Astrocyte (in vitro differentiated cells and primary cell): ENCODE data around the gene GFOD1. TPM values are rescaled to one million over a fixed set of nuclear protein-coding genes. Genes with fewer than 3 reads are reported as not detected.

Experiments used
- DNase-seq: peaks from one replicate; pipeline ENCODE4 v3.0.0-alpha.2; 2010; ENCODE audit warnings: low read depth
- FAIRE-seq: peaks from 2 replicates; lab custom pipeline; 2011; peaks lifted over from hg19 to GRCh38; lab: Jason Lieb, UNC
- H2AFZ ChIP-seq: 2 replicates; pipeline ENCODE4 v1.6.0; 2012; ENCODE audit warnings: low read depth, low read length, inconsistent platforms
- H3K27ac ChIP-seq: 2 replicates; pipeline ENCODE4 v1.5.1; 2011; ENCODE audit warnings: low read depth, low read length, inconsistent platforms
- H3K27me3 ChIP-seq: 2 replicates; pipeline ENCODE4 v1.6.0; 2011; ENCODE audit warnings: low read length, inconsistent platforms; ENCODE audit not compliant: insufficient read depth
- H3K36me3 ChIP-seq: 2 replicates; pipeline ENCODE4 v1.5.1; 2011; ENCODE audit warnings: low read length, inconsistent platforms; ENCODE audit not compliant: insufficient read depth
- H3K4me1 ChIP-seq: 2 replicates; pipeline ENCODE4 v1.5.1; 2011; ENCODE audit warnings: low read length, inconsistent platforms; ENCODE audit not compliant: insufficient read depth
- H3K4me2 ChIP-seq: 2 replicates; pipeline ENCODE4 v1.6.0; 2012; ENCODE audit warnings: low read length, inconsistent platforms
- H3K4me3 ChIP-seq: 2 replicates; pipeline ENCODE4 v1.5.1; 2011; ENCODE audit warnings: low read depth, mild to moderate bottlenecking, low read length, inconsistent platforms; ENCODE audit not compliant: insufficient read depth
- H3K79me2 ChIP-seq: 2 replicates; pipeline ENCODE4 v1.6.0; 2012; ENCODE audit warnings: mild to moderate bottlenecking, low read length, inconsistent platforms; ENCODE audit not compliant: insufficient read depth
- H3K9ac ChIP-seq: 2 replicates; pipeline ENCODE4 v1.6.0; 2012; ENCODE audit warnings: mild to moderate bottlenecking, low read length, inconsistent platforms
- H3K9me3 ChIP-seq: 2 replicates; pipeline ENCODE4 v1.5.1; 2012; ENCODE audit warnings: low read depth, mild to moderate bottlenecking, low read length, inconsistent platforms; ENCODE audit not compliant: insufficient read depth
- H4K20me1 ChIP-seq: 2 replicates; pipeline ENCODE4 v1.6.0; 2012; ENCODE audit warnings: low read length, inconsistent platforms; ENCODE audit not compliant: insufficient read depth
- H3K27ac Mint-ChIP-seq: one replicate; pipeline ENCODE4 v1.8.0; 2021; ENCODE audit warnings: mild to moderate bottlenecking, mixed read lengths; ENCODE audit not compliant: unreplicated experiment
- H3K27me3 Mint-ChIP-seq: one replicate; pipeline ENCODE4 v1.8.0; 2021; ENCODE audit warnings: low read depth, mixed read lengths; ENCODE audit not compliant: unreplicated experiment
- H3K36me3 Mint-ChIP-seq: one replicate; pipeline ENCODE4 v1.8.0; 2021; ENCODE audit warnings: low read depth, mixed read lengths; ENCODE audit not compliant: unreplicated experiment
- H3K4me1 Mint-ChIP-seq: one replicate; pipeline ENCODE4 v1.8.0; 2021; ENCODE audit warnings: low read depth, mixed read lengths; ENCODE audit not compliant: unreplicated experiment
- H3K4me3 Mint-ChIP-seq: one replicate; pipeline ENCODE4 v1.8.0; 2021; ENCODE audit warnings: mild to moderate bottlenecking, moderate library complexity, mixed read lengths; ENCODE audit not compliant: unreplicated experiment
- H3K9me3 Mint-ChIP-seq: one replicate; pipeline ENCODE4 v1.8.0; 2021; ENCODE audit warnings: mild to moderate bottlenecking, mixed read lengths; ENCODE audit not compliant: unreplicated experiment
- CTCF ChIP-seq: IDR thresholded peaks from 2 replicates; pipeline ENCODE4 v1.5.1; 2011; ENCODE audit warnings: low read depth, mild to moderate bottlenecking, inconsistent platforms, low read length, moderate library complexity; ENCODE audit not compliant: insufficient read depth
- EZH2 ChIP-seq: IDR thresholded peaks from 2 replicates; pipeline ENCODE4 v1.6.1; 2012; ENCODE audit warnings: mild to moderate bottlenecking, low read length, inconsistent platforms; ENCODE audit not compliant: insufficient read depth
- total RNA-seq: library from RNA; stranded (reverse); gene quantifications from 2 replicates; pipeline ENCODE4 v1.2.1, GENCODE V29; 2021

Gene GFOD1
- total RNA-seq, 1 donor from 2014 or later: 10.8 TPM

- no peak overlapping the region for H3K27ac ChIP-seq
- no peak overlapping the region for H2AFZ ChIP-seq
- H3K4me3 Mint-ChIP-seq: no peak overlapping the region
- H3K36me3 Mint-ChIP-seq: no peaks in the 10 kb centered on the region
- no peak overlapping the region for H3K9ac ChIP-seq
- H3K4me1 ChIP-seq: no peaks in the 10 kb centered on the region
- no peak overlapping the region for H3K4me2 ChIP-seq
- H3K4me1 Mint-ChIP-seq: peaks cover 17% of the 10 kb centered on the region
- no peaks in the 10 kb centered on the region for H3K79me2 ChIP-seq
- no peak for TF ChIP-seq EZH2
- TF ChIP-seq CTCF: no peak
- H3K9me3 Mint-ChIP-seq: peaks cover 2% of the 10 kb centered on the region
- no peak overlapping the region for H3K27ac Mint-ChIP-seq
- no peaks in the 10 kb centered on the region for H3K27me3 Mint-ChIP-seq
- no peaks in the 10 kb centered on the region for H3K27me3 ChIP-seq
- no peak overlapping the region for H3K4me3 ChIP-seq
- no peaks in the 10 kb centered on the region for H4K20me1 ChIP-seq
- no peaks in the 10 kb centered on the region for H3K36me3 ChIP-seq
- H3K9me3 ChIP-seq: no peaks in the 10 kb centered on the region
- FAIRE-seq: no peak
- DNase-seq: no peak
Observed at GRCh38 chr6:13495112-13495776, 7.8 kb upstream of the GFOD1 start.

- Histone ChIP-seq H2AFZ (no peak overlapping the region), H3K27me3 (no peaks in the 10 kb centered on the region), H3K4me2 (no peak overlapping the region), H3K79me2 (no peaks in the 10 kb centered on the region), H4K20me1 (no peaks in the 10 kb centered on the region), H3K27ac (no peak overlapping the region), H3K4me3 (no peak overlapping the region), H3K9me3 (no peaks in the 10 kb centered on the region), H3K4me1 (no peaks in the 10 kb centered on the region), H3K36me3 (no peaks in the 10 kb centered on the region), H3K9ac (no peak overlapping the region)
- Mint-ChIP-seq H3K36me3 (no peaks in the 10 kb centered on the region), H3K27me3 (no peaks in the 10 kb centered on the region), H3K4me1 (peaks cover 14% of the 10 kb centered on the region), H3K9me3 (peaks cover 2% of the 10 kb centered on the region), H3K4me3 (no peak overlapping the region), H3K27ac (peak overlapping the region; percentile 1)
- FAIRE-seq: no peak
- no peak for DNase-seq
- TF ChIP-seq CTCF: no peak
- no peak for TF ChIP-seq EZH2
Observed at GRCh38 chr6:13494137-13494536, 6.7 kb upstream of the GFOD1 start.

- DNase-seq (no peak), FAIRE-seq (no peak)
- no peaks in the 10 kb centered on the region for H3K36me3 Mint-ChIP-seq
- H3K9me3 ChIP-seq: no peaks in the 10 kb centered on the region
- no peak overlapping the region for H3K27ac Mint-ChIP-seq
- peaks cover 14% of the 10 kb centered on the region for H3K4me1 Mint-ChIP-seq
- H2AFZ ChIP-seq: no peak overlapping the region
- TF ChIP-seq EZH2 (no peak), CTCF (no peak)
- H3K27ac ChIP-seq: no peak overlapping the region
- no peaks in the 10 kb centered on the region for H4K20me1 ChIP-seq
- no peak overlapping the region for H3K4me3 ChIP-seq
- peaks cover 2% of the 10 kb centered on the region for H3K9me3 Mint-ChIP-seq
- H3K36me3 ChIP-seq: no peaks in the 10 kb centered on the region
- H3K27me3 Mint-ChIP-seq: no peaks in the 10 kb centered on the region
- H3K9ac ChIP-seq: no peak overlapping the region
- H3K79me2 ChIP-seq: no peaks in the 10 kb centered on the region
- peaks cover 4% of the 10 kb centered on the region for H3K4me1 ChIP-seq
- no peak overlapping the region for H3K4me2 ChIP-seq
- no peak overlapping the region for H3K4me3 Mint-ChIP-seq
- H3K27me3 ChIP-seq: no peaks in the 10 kb centered on the region
Observed at GRCh38 chr6:13493147-13493546, 5.7 kb upstream of the GFOD1 start.
